HepG2 (cell line): Measurements from ENCODE around the gene ATRIP. TPM values are rescaled to one million over a fixed set of nuclear protein-coding genes. Genes with fewer than 3 reads are reported as not detected.

ENCODE experiments used
- CBFB ChIP-seq: sonication (generic); formaldehyde crosslinking; IDR thresholded peaks from 2 replicates; pipeline ENCODE4 v1.4.0; 2020; ENCODE audit warnings: missing genetic modification reagents
- CREB3 ChIP-seq: sonication (generic); formaldehyde crosslinking; IDR thresholded peaks from 2 replicates; pipeline ENCODE4 v1.5.0; 2020; ENCODE audit warnings: missing genetic modification reagents
- DR1 ChIP-seq: sonication (generic); formaldehyde crosslinking; IDR thresholded peaks from 2 replicates; pipeline ENCODE4 v1.8.0; 2021; ENCODE audit warnings: mild to moderate bottlenecking, missing genetic modification reagents, inconsistent platforms
- EZH2 ChIP-seq: conservative IDR thresholded peaks from 2 replicates; pipeline ENCODE4 v1.6.1; 2012; ENCODE audit warnings: mild to moderate bottlenecking, low read depth, low read length, moderate library complexity
- FOXP1 ChIP-seq, 2 experiments: fragments of 450-650 bp in 1 of 2; IDR thresholded peaks; 2 replicates each; pipeline ENCODE4 v1.6.1; 2017 to 2018; ENCODE audit warnings: antibody characterized with exemption in 1 of 2
- HES4 ChIP-seq: sonication (generic); formaldehyde crosslinking; IDR thresholded peaks from 2 replicates; pipeline ENCODE4 v1.9.0; 2021; ENCODE audit warnings: mild to moderate bottlenecking, missing genetic modification reagents, borderline replicate concordance
- HOMEZ ChIP-seq: IDR thresholded peaks from 2 replicates; pipeline ENCODE4 v1.6.1; 2016; ENCODE audit warnings: low read depth
- JUNB ChIP-seq: sonication (generic); formaldehyde crosslinking; IDR thresholded peaks from 2 replicates; pipeline ENCODE4 v1.8.0; 2022; ENCODE audit warnings: missing genetic modification reagents, mild to moderate bottlenecking, borderline replicate concordance
- MNT ChIP-seq: fragments of 450-650 bp; IDR thresholded peaks from 2 replicates; pipeline ENCODE4 v1.6.1; 2016
- MYNN ChIP-seq: sonication (generic); formaldehyde crosslinking; IDR thresholded peaks from 2 replicates; pipeline ENCODE4 v1.4.0; 2020; ENCODE audit warnings: mild to moderate bottlenecking, low read depth, missing genetic modification reagents
- NR2F1 ChIP-seq, 2 experiments: fragments of 450-650 bp in 1 of 2; formaldehyde crosslinking in 1 of 2; IDR thresholded peaks; 2 replicates each; pipeline versions ENCODE4 v1.5.0 to v1.6.1; 2016 to 2020; ENCODE audit warnings: mild to moderate bottlenecking in 1 of 2, missing compliant biosample characterization in 1 of 2, missing genetic modification reagents in 1 of 2, moderate library complexity in 1 of 2
- PHF8 ChIP-seq: sonication (generic); formaldehyde crosslinking; IDR thresholded peaks from 2 replicates; pipeline ENCODE4 v1.5.0; 2020; ENCODE audit warnings: missing genetic modification reagents
- POGK ChIP-seq: sonication (generic); formaldehyde crosslinking; conservative IDR thresholded peaks from 2 replicates; pipeline ENCODE4 v1.8.0; 2022; ENCODE audit warnings: mild to moderate bottlenecking, moderate library complexity, missing genetic modification reagents
- RARG ChIP-seq: sonication (generic); formaldehyde crosslinking; IDR thresholded peaks from 2 replicates; pipeline ENCODE4 v1.4.0; 2020; ENCODE audit warnings: low read depth, mild to moderate bottlenecking, missing genetic modification reagents
- SMAD1 ChIP-seq: sonication (generic); formaldehyde crosslinking; IDR thresholded peaks from 2 replicates; pipeline ENCODE4 v1.4.0; 2020; ENCODE audit warnings: missing genetic modification reagents, low read depth, mild to moderate bottlenecking, borderline replicate concordance
- SP1 ChIP-seq, 2 experiments: fragments of 450-650 bp in 1 of 2; sonication (generic) in 1 of 2; formaldehyde crosslinking in 1 of 2; IDR thresholded peaks; 2 replicates each; pipeline versions ENCODE4 v1.4.0 to v1.6.1; 2016 to 2020; ENCODE audit warnings: missing genetic modification reagents in 1 of 2
- SP4 ChIP-seq: sonication (generic); formaldehyde crosslinking; IDR thresholded peaks from 2 replicates; pipeline ENCODE4 v1.8.1; 2023; ENCODE audit warnings: mild to moderate bottlenecking, missing genetic modification reagents
- SRSF4 ChIP-seq: fragments of 200-400 bp; formaldehyde crosslinking; IDR thresholded peaks from one replicate; pipeline ENCODE4 v1.6.1; 2018; ENCODE audit warnings: mild to moderate bottlenecking, low read depth, low read length, moderate library complexity; ENCODE audit not compliant: poor library complexity, severe bottlenecking
- ZBTB43 ChIP-seq: sonication (generic); formaldehyde crosslinking; conservative IDR thresholded peaks from 2 replicates; pipeline ENCODE4 v1.4.0; 2020; ENCODE audit warnings: missing genetic modification reagents
- ZFP41 ChIP-seq: sonication (generic); formaldehyde crosslinking; IDR thresholded peaks from 2 replicates; pipeline ENCODE4 v1.4.0; 2020; ENCODE audit warnings: mild to moderate bottlenecking, missing genetic modification reagents, borderline replicate concordance
- ZNF446 ChIP-seq: sonication (generic); formaldehyde crosslinking; IDR thresholded peaks from 2 replicates; pipeline ENCODE4 v1.5.0; 2020; ENCODE audit warnings: mild to moderate bottlenecking, missing genetic modification reagents
- ZNF501 ChIP-seq: sonication (generic); formaldehyde crosslinking; IDR thresholded peaks from 2 replicates; pipeline ENCODE4 v1.5.1; 2020; ENCODE audit warnings: mild to moderate bottlenecking, moderate library complexity, missing genetic modification reagents
- polyA plus RNA-seq, 8 experiments: library from polyadenylated mRNA; depleted of rRNA in 3 of 8; stranded (reverse) in 7 of 8; unstranded in 1 of 8; fragments of >200 nt; fragmentation: Illumina TruSeq in 4 of 8; extraction: Trizol in 4 of 8; gene quantifications; 2 replicates each; pipeline versions ENCODE4 v1.2.1 to v1.2.3, GENCODE V29; 2011 to 2016; ENCODE audit warnings: low read depth in 4 of 8, missing spikeins in 1 of 8, mixed read lengths in 1 of 8; ENCODE audit not compliant: insufficient read depth in 1 of 8
- total RNA-seq, 5 experiments: library from RNA; depleted of rRNA; stranded (reverse); fragments of >200 nt; fragmentation: Illumina TruSeq; extraction: Trizol; gene quantifications; 2 replicates each; pipeline ENCODE4 v1.2.3, GENCODE V29; 2016; ENCODE audit warnings: low read depth in 1 of 5

The ATRIP gene
- total and polyA plus RNA-seq, 2 of the 13 experiments (the other 11 are each of a cell fraction or from before 2014, with no cell fraction given), result 5.1 to 12.5 TPM

- TF ChIP-seq ZFP41, result no peak
- TF ChIP-seq DR1 (CRISPR knock-in tag), result no peak
- TF ChIP-seq NR2F1 (CRISPR knock-in tag; IDR thresholded peaks at IDR 0.05), result peak; percentile 89 to 96
- TF ChIP-seq SP1 (IDR thresholded peaks at IDR 0.05), result no peak
- TF ChIP-seq SP1 (CRISPR knock-in tag; IDR thresholded peaks at IDR 0.05), result no peak
- TF ChIP-seq HES4 (CRISPR knock-in tag), result no peak
- peak; percentile 78 for TF ChIP-seq CBFB
- TF ChIP-seq RARG (CRISPR knock-in tag), result no peak
- no peak for TF ChIP-seq MNT
- TF ChIP-seq SRSF4, result no peak
- no peak for TF ChIP-seq SMAD1 (CRISPR knock-in tag)
- no peak for TF ChIP-seq FOXP1 (IDR thresholded peaks at IDR 0.05)
- TF ChIP-seq FOXP1 (CRISPR knock-in tag; IDR thresholded peaks at IDR 0.05), result peak; percentile 76
- no peak for TF ChIP-seq EZH2
- 0 out of 2 replicates have a peak, but pooled peaks have one; percentile 48 for TF ChIP-seq POGK (CRISPR knock-in tag)
- TF ChIP-seq CREB3 (CRISPR knock-in tag), result no peak
- TF ChIP-seq MYNN, result no peak
- no peak for TF ChIP-seq ZNF501 (CRISPR knock-in tag)
- 0 out of 2 replicates have a peak, but pooled peaks have one; percentile 60 for TF ChIP-seq SP4 (CRISPR knock-in tag)
- TF ChIP-seq PHF8 (CRISPR knock-in tag), result 0 out of 2 replicates have a peak, but pooled peaks have one; percentile 14
- TF ChIP-seq ZNF446, result no peak
- TF ChIP-seq ZBTB43 (CRISPR knock-in tag), result no peak
- TF ChIP-seq HOMEZ (CRISPR knock-in tag), result no peak
- no peak for TF ChIP-seq JUNB (CRISPR knock-in tag)
Observed at GRCh38 chr3:48431224-48432029, 15.1 kb upstream of the ATRIP start (continued).
